Subcutaneous abdominal adipose tissue (tissue), 5 donors: ENCODE results near the gene LYRM4.

Source experiments
- H3K27ac ChIP-seq: one replicate; pipeline ENCODE4 v1.7.0; 2013; ENCODE audit warnings: low read depth, mild to moderate bottlenecking, inconsistent platforms, low read length, moderate library complexity
- H3K27me3 ChIP-seq, 5 donors: one replicate each; pipeline ENCODE4 v1.7.0; 2013; ENCODE audit warnings: low read length in 5 of 5, inconsistent platforms in 1 of 5; ENCODE audit not compliant: control insufficient read depth in 5 of 5, insufficient read depth in 4 of 5
- H3K36me3 ChIP-seq, 5 donors: one replicate each; pipeline ENCODE4 v1.7.0; 2013; ENCODE audit warnings: low read length in 5 of 5; ENCODE audit not compliant: control insufficient read depth in 5 of 5, insufficient read depth in 5 of 5
- H3K4me1 ChIP-seq, 5 donors: one replicate each; pipeline ENCODE4 v1.7.0; 2013; ENCODE audit warnings: low read length in 5 of 5, mild to moderate bottlenecking in 3 of 5, moderate library complexity in 1 of 5; ENCODE audit not compliant: control insufficient read depth in 5 of 5, insufficient read depth in 5 of 5
- H3K4me3 ChIP-seq, 5 donors: one replicate each; pipeline ENCODE4 v1.7.0; 2013; ENCODE audit warnings: low read length in 5 of 5, low read depth in 1 of 5
- H3K9ac ChIP-seq, 5 donors: one replicate each; pipeline ENCODE4 v1.7.0; 2013; ENCODE audit warnings: low read length in 5 of 5, mild to moderate bottlenecking in 4 of 5, moderate library complexity in 3 of 5
- H3K9me3 ChIP-seq, 5 donors: one replicate each; pipeline ENCODE4 v1.7.0; 2013; ENCODE audit warnings: low read length in 5 of 5; ENCODE audit not compliant: control insufficient read depth in 5 of 5
- donor health status: healthy.
- donor health status: healthy.
- donor health status: healthy.
- donor health status: healthy.
- donor health status: healthy.

LYRM4 gene

DNA sequence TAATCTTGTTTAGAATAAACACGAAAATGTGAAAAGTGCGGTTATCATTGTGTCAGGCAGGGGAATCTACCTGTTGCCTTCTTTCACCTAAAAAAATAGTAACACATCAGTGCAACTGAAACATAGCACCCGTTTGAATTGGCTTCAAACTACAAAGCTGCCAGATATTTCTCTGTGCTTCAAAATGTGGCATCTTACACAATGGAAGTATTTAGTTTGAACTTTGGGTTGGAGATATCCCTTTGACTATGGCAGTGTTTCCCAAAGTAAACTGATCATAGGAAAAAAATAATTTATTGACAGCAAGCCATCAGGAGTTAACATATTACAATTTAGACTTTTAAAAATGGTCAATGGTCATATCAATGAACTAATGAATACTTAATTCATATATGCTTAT is 172.0 kb downstream of the LYRM4 start:
- Histone ChIP-seq H3K4me3 (no peak overlapping the region), H3K4me1 (peaks cover 0 to 47% (median 28%) of the 10 kb centered on the region in 5 donors), H3K36me3 (no peaks in the 10 kb centered on the region), H3K27me3 (no peaks in the 10 kb centered on the region), H3K9me3 (no peaks in the 10 kb centered on the region), H3K27ac (no peak overlapping the region), H3K9ac (no peak overlapping the region)

- Histone ChIP-seq H3K36me3 (no peaks in the 10 kb centered on the region), H3K9me3 (no peaks in the 10 kb centered on the region), H3K4me3 (peak overlapping the region in 1 of 5 donors; percentile 8), H3K9ac (no peak overlapping the region), H3K27me3 (no peaks in the 10 kb centered on the region), H3K27ac (no peak overlapping the region), H3K4me1 (peaks cover 0 to 50% (median 28%) of the 10 kb centered on the region in 5 donors)
Observed at GRCh38 chr6:5087389-5087788, 173.4 kb downstream of the LYRM4 start.

DNA sequence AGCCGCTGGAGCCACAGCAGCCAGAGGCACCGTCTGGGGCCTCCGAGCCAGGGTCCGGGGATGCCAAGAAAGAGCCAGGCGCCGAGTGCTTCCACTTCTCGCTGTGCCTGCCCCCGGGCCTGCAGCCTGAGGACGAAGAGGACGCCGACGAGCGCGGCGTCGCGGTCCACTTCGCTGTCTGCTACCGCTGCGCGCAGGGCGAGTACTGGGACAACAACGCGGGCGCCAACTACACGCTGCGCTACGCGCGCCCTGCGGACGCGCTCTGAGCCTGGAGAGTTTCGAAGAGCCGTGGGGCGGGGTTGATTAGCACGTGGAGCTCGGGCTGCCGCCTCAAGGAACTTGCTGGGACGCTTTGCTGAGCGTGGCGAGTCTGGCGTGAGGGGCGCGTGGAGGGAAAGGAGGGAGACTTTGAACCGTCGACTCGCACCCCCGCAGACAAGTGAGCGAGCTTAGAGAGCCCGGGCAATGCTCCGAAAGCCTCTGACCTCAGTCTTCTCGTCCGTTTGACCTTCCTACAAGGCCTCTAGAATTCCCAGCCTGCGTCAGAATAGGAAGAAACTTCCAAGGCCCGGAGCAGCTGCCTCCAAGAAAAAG is 174.4 kb downstream of the LYRM4 start:
- H3K4me1 ChIP-seq, result peaks cover 0 to 50% (median 28%) of the 10 kb centered on the region in 5 donors
- H3K36me3 ChIP-seq, result no peaks in the 10 kb centered on the region
- no peaks in the 10 kb centered on the region for H3K9me3 ChIP-seq
- H3K9ac ChIP-seq, result no peak overlapping the region
- H3K27ac ChIP-seq, result no peak overlapping the region
- peak overlapping the region in 4 of 5 donors; percentile 73 to 87 (median 77) for H3K4me3 ChIP-seq
- H3K27me3 ChIP-seq, result no peaks in the 10 kb centered on the region

GRCh38 chr6:5085648-5086293 is 175.0 kb downstream of the LYRM4 start:
- H3K27me3 ChIP-seq, result no peaks in the 10 kb centered on the region
- H3K36me3 ChIP-seq, result no peaks in the 10 kb centered on the region
- H3K9me3 ChIP-seq, result no peaks in the 10 kb centered on the region
- H3K9ac ChIP-seq, result peak overlapping the region in 2 of 5 donors; percentile 62 to 74
- peak overlapping the region; percentile 72 for H3K27ac ChIP-seq
- H3K4me3 ChIP-seq, result peak overlapping the region in 4 of 5 donors; percentile 73 to 87 (median 77)
- H3K4me1 ChIP-seq, result peaks cover 0 to 50% (median 28%) of the 10 kb centered on the region in 5 donors

DNA sequence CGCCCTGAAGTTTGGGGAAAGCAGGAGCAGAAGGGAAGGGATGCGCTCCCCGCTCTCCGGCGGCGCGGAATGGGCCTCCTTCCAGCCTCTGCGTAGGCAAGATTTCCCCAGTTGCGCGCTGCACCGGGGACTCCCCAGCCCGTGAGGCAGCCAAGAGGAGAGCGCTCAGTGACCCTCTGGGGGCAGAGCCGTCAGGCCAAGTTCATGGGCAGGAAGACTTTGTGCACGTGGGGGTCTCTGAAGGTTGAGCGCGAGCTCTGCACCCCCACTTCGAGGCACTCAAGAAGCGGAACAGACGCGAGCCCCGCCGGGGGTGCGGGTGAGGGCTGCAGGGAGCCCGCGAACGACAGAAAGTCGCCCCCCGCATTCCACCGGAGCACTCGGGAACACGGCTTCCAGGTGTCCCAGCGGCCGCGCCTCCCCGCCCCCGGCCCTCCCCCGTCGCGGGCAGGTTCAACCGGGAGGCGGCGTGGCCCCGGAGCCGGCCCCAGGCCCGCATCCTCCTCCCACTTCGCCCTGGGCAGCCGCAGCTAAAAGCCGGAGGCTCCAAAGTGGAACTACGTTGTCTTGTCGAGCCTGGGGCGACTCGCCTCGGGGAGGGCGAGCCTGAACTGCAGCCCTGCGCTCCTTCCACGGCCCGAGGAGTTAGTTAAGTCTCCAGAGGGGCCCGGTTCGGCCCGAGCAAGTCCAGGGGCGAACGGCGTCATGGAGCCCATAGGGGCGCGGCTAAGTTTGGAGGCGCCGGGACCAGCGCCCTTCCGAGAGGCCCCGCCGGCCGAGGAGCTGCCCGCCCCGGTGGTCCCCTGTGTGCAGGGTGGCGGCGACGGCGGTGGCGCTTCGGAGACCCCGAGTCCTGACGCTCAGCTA is 175.7 kb downstream of the LYRM4 start, which contains the start of gene PPP1R3G:
TSS of gene PPP1R3G (plus strand) at position 561 of the 867 bp plus-strand sequence. CDS start at position 706, 145 bp downstream.
- Histone ChIP-seq H3K27ac (peak within 1 kb of the TSS; percentile 72), H3K36me3 (no peaks in the 10 kb centered on the region), H3K27me3 (no peaks in the 10 kb centered on the region), H3K9me3 (no peaks in the 10 kb centered on the region), H3K9ac (peak within 1 kb of the TSS in 4 of 5 donors; percentile 59 to 74 (median 61)), H3K4me3 (peak within 1 kb of the TSS; percentile 35 to 87 (median 74)), H3K4me1 (peaks cover 0 to 44% (median 28%) of the 10 kb centered on the region in 5 donors)

DNA sequence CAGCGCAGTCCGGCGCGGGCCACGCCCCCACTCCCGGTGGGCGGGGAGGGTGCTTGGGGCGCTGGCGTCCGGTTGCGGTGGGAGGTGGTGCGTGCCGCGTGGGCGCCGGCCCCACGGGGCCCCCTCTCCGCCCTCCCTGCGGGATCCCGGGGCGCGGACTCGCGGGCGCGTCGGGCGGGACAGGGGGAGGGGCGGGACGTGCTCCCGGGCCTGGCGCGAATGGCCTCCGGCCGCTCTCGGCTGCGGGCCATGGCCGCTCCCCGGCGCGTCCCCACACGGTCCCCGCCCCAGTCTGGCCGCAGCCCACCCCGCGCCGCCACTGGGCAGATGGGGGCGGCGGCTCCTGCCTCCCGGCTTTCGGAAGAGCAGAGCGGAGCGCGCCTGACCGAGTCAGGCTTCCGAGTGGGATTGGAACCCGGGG is 176.4 kb downstream of the LYRM4 start:
- H3K27me3 ChIP-seq, result no peaks in the 10 kb centered on the region
- peaks cover 0 to 39% (median 25%) of the 10 kb centered on the region in 5 donors for H3K4me1 ChIP-seq
- H3K9me3 ChIP-seq, result no peaks in the 10 kb centered on the region
- no peaks in the 10 kb centered on the region for H3K36me3 ChIP-seq
- H3K4me3 ChIP-seq, result peak overlapping the region; percentile 35 to 87 (median 74)
- H3K27ac ChIP-seq, result peak overlapping the region; percentile 72
- peak overlapping the region in 4 of 5 donors; percentile 59 to 74 (median 61) for H3K9ac ChIP-seq

DNA sequence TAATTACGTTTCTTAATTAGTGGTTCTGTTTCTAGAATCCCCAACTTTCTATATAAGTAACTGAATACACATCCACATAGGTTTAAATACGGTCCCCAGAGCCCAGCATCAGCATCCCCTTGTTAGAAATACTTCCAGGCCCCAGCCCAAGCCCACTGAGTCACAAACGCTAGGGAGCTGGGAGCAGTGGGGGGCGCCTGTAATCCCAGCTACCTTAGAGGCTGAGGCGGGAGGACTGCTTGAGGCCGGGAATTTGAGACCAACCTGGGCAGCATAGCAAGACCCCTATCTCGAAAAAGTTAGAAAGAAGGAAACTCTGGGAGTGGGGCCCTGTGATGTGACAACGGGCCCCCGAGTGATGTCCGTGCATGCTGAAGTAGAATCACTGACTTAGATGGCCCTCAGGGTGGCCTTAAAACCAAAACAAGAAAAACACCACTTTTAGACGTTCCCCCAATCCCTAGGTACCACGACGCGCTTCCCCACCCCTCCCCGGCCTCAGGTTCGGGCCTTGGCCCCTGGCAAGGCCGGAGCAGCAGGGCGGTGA is 176.9 kb downstream of the LYRM4 start:
- Histone ChIP-seq H3K9me3 (no peaks in the 10 kb centered on the region), H3K36me3 (no peaks in the 10 kb centered on the region), H3K27me3 (no peaks in the 10 kb centered on the region), H3K9ac (peak overlapping the region in 3 of 5 donors; percentile 51 to 62 (median 60)), H3K27ac (peak overlapping the region; percentile 41), H3K4me3 (peak overlapping the region; percentile 48 to 87 (median 74)), H3K4me1 (peaks cover 0 to 39% (median 25%) of the 10 kb centered on the region in 5 donors)

GRCh38 chr6:5083307-5083583 is 177.5 kb downstream of the LYRM4 start:
- Histone ChIP-seq H3K36me3 (no peaks in the 10 kb centered on the region), H3K9ac (no peak overlapping the region), H3K9me3 (no peaks in the 10 kb centered on the region), H3K4me1 (peaks cover 0 to 39% (median 25%) of the 10 kb centered on the region in 5 donors), H3K4me3 (no peak overlapping the region), H3K27ac (no peak overlapping the region), H3K27me3 (no peaks in the 10 kb centered on the region)

- peaks cover 0 to 39% (median 25%) of the 10 kb centered on the region in 5 donors for H3K4me1 ChIP-seq
- no peak overlapping the region for H3K4me3 ChIP-seq
- no peaks in the 10 kb centered on the region for H3K36me3 ChIP-seq
- H3K27me3 ChIP-seq, result no peaks in the 10 kb centered on the region
- H3K27ac ChIP-seq, result no peak overlapping the region
- H3K9me3 ChIP-seq, result no peaks in the 10 kb centered on the region
- no peak overlapping the region for H3K9ac ChIP-seq
Observed at GRCh38 chr6:5082487-5083306, 178.1 kb downstream of the LYRM4 start.
